Nephron (organoid): ENCODE results near the gene PSTPIP2.
A peak's percentile ranks its signal among the peaks of the same experiment; 100 is the strongest.

Experiments used
- H3K27ac Mint-ChIP-seq, 3 experiments: 2 replicates each; pipeline ENCODE4 v1.8.0; 2020; ENCODE audit warnings: mixed read lengths in 3 of 3, mild to moderate bottlenecking in 2 of 3, moderate library complexity in 1 of 3
- H3K27me3 Mint-ChIP-seq: 2 replicates; pipeline ENCODE4 v1.8.0; 2021; ENCODE audit warnings: low read depth, mild to moderate bottlenecking, moderate library complexity, mixed read lengths
- H3K36me3 Mint-ChIP-seq: 2 replicates; pipeline ENCODE4 v1.8.0; 2020; ENCODE audit warnings: low read depth, mixed read lengths
- H3K4me1 Mint-ChIP-seq: 2 replicates; pipeline ENCODE4 v1.8.0; 2020; ENCODE audit warnings: mixed read lengths
- H3K4me3 Mint-ChIP-seq, 3 experiments: 2 replicates each; pipeline ENCODE4 v1.8.0; 2020; ENCODE audit warnings: mild to moderate bottlenecking in 3 of 3, mixed read lengths in 3 of 3, moderate library complexity in 2 of 3
- H3K9me3 Mint-ChIP-seq: 2 replicates; pipeline ENCODE4 v1.8.0; 2020; ENCODE audit warnings: mixed read lengths
- CTCF ChIP-seq, 3 experiments: fragments of 200-600 bp; sonication (generic); IDR thresholded peaks; one replicate each; pipeline ENCODE4 v1.5.0; 2021; ENCODE audit warnings: antibody characterized with exemption in 3 of 3; ENCODE audit not compliant: unreplicated experiment in 3 of 3

Gene PSTPIP2

GRCh38 chr18:46072959-46073358, 899 bp upstream of the PSTPIP2 start:
- Mint-ChIP-seq H3K9me3 (no peaks in the 10 kb centered on the region), H3K4me3 (peak overlapping the region; percentile 80 to 87 (median 83)), H3K4me1 (no peaks in the 10 kb centered on the region), H3K27me3 (no peaks in the 10 kb centered on the region), H3K27ac (no peak overlapping the region), H3K36me3 (peaks cover 11% of the 10 kb centered on the region)
- TF ChIP-seq CTCF (IDR thresholded peaks at IDR 0.05; ENCODE audit: unreplicated experiment in 3 of 3) = no peak

- H3K36me3 Mint-ChIP-seq = peaks cover 8% of the 10 kb centered on the region
- no peaks in the 10 kb centered on the region for H3K27me3 Mint-ChIP-seq
- H3K9me3 Mint-ChIP-seq = no peaks in the 10 kb centered on the region
- H3K4me3 Mint-ChIP-seq = peak overlapping the region; percentile 80 to 87 (median 83)
- no peak overlapping the region for H3K27ac Mint-ChIP-seq
- no peaks in the 10 kb centered on the region for H3K4me1 Mint-ChIP-seq
- TF ChIP-seq CTCF (IDR thresholded peaks at IDR 0.05; ENCODE audit: unreplicated experiment in 3 of 3) = no peak
These were observed 362 bp upstream of the PSTPIP2 start for GRCh38 chr18:46072376-46072867.

GRCh38 chr18:46070815-46071652, 1.0 kb downstream of the PSTPIP2 start:
- Mint-ChIP-seq H3K4me1 (no peaks in the 10 kb centered on the region), H3K4me3 (peak overlapping the region; percentile 42 to 85 (median 78)), H3K36me3 (no peaks in the 10 kb centered on the region), H3K9me3 (no peaks in the 10 kb centered on the region), H3K27me3 (no peaks in the 10 kb centered on the region), H3K27ac (no peak overlapping the region)
- TF ChIP-seq CTCF (IDR thresholded peaks at IDR 0.05; ENCODE audit: unreplicated experiment in 3 of 3) = no peak

- Mint-ChIP-seq H3K4me1 (no peaks in the 10 kb centered on the region), H3K4me3 (peak overlapping the region in 1 of 3 experiments; percentile 85), H3K27ac (no peak overlapping the region), H3K27me3 (no peaks in the 10 kb centered on the region), H3K36me3 (no peaks in the 10 kb centered on the region), H3K9me3 (no peaks in the 10 kb centered on the region)
- no peak for TF ChIP-seq CTCF (IDR thresholded peaks at IDR 0.05; ENCODE audit: unreplicated experiment in 3 of 3)
These were observed 1.8 kb downstream of the PSTPIP2 start for GRCh38 chr18:46070232-46070631.

- H3K27ac Mint-ChIP-seq = no peak overlapping the region
- no peaks in the 10 kb centered on the region for H3K9me3 Mint-ChIP-seq
- H3K4me1 Mint-ChIP-seq = no peaks in the 10 kb centered on the region
- no peak for TF ChIP-seq CTCF (IDR thresholded peaks at IDR 0.05; ENCODE audit: unreplicated experiment in 3 of 3)
- H3K4me3 Mint-ChIP-seq = peak overlapping the region in 2 of 3 experiments; percentile 3 to 10
- H3K27me3 Mint-ChIP-seq = no peaks in the 10 kb centered on the region
- no peaks in the 10 kb centered on the region for H3K36me3 Mint-ChIP-seq
These were observed 2.5 kb downstream of the PSTPIP2 start for GRCh38 chr18:46069524-46069923.

- peak overlapping the region; percentile 20 to 39 (median 32) for H3K4me3 Mint-ChIP-seq
- H3K9me3 Mint-ChIP-seq = no peaks in the 10 kb centered on the region
- no peaks in the 10 kb centered on the region for H3K36me3 Mint-ChIP-seq
- H3K4me1 Mint-ChIP-seq = no peaks in the 10 kb centered on the region
- H3K27me3 Mint-ChIP-seq = no peaks in the 10 kb centered on the region
- H3K27ac Mint-ChIP-seq = no peak overlapping the region
- TF ChIP-seq CTCF (IDR thresholded peaks at IDR 0.05; ENCODE audit: unreplicated experiment in 3 of 3) = no peak
These were observed 3.3 kb downstream of the PSTPIP2 start for GRCh38 chr18:46068763-46069162.
